Measurements from ENCODE around the gene AFAP1L1. TPM values are rescaled to one million over a fixed set of nuclear protein-coding genes. Genes with fewer than 3 reads are reported as not detected.

The AFAP1L1 gene
- total RNA-seq (2012; rRNA removed): 15.7 and 16.2 TPM in 2 replicates

DNA sequence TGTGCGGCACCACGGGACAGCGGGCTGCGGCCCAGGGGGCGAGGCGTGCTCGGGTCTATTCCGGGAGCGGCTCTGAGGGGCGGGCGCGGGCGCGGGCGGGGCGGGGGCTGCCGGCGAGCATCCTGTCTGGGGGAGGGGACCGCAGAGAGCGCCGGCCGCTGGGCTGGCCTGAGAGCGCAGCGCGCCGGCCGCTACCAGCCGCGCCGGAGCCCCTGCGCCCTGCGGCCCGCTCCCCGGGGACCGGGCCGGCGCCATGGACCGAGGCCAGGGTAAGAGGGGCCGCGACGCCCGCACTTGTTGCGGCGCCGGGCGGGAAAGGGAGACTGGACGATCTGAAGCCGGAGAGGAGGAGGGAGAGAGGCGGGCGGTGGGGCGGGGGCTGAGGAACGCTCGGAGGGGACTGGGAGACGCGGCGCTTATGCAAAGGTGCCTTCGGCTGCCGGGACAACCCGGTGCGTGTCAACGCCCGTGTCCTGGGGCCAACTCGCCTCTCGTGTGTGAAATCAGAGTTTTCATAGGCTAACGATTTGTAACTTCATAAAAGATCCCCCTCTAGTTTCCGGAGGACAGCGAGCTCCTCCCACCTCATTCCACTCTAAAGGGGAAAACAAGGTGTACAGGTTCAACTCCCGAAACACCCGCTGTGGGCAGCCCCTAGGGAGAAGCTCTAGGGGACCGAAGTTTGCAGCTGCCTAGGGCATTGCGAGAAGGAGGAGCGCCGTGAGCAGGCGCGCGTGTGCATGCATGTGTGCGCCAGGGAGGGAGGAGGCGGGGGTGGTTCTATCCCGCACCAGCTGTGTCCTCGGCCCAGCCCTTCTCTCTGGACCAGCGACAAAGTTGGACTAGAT lies at the start of gene AFAP1L1:
AFAP1L1 (plus strand) TSS at position 144 of the 848 bp plus-strand sequence; CDS start at position 254, 110 bp downstream.
- Histone ChIP-seq H3K27me3 (ENCODE audit: control insufficient read depth, insufficient read depth, low read length) (no peaks in the 10 kb centered on the region), H3K4me3 (ENCODE audit: low read length) (peak within 1 kb of the TSS; percentile 76)

DNA sequence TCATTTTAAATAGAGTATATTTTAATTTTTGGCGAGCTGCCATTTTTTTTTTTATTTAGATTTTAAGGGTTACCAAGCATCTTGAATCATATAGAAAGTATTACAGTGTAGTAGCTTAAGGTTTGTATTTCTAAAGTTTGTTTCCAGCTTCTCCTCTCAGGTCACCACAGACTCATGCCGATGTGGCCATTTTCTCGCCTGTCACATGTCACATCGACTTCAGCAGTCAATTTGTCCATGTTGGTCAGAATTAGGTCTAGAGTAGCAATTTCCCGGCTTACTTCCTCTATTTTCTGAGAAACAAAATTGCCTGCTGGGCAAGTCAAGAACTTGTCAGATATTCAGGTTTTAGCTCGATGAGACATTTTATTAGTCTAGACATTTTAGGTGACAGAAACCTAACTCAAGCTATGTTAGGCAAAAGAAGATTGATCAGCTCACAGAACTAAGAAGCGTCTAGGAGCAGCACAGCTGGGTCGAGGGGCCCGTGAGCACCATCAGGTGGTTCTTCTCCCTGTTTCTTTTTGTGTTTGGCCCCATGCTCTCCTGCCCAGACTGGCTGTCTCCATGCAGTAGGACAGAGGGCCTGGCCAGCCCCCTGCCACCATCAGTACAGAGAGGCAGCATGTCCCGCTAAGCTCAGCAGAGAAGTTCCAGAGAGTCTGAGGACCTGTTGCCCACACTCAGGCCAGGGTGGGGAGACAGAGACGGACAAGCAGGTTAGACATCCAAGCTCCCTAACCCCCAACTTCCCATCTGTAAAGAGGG lies 48.4 kb upstream of the AFAP1L1 start:
- Histone ChIP-seq H3K4me3 (ENCODE audit: low read length) (no peak overlapping the region), H3K4me2 (ENCODE audit: low read length) (no peak overlapping the region)

More for the DNA sequence above, at the start of gene AFAP1L1:
- Histone ChIP-seq H3K9ac (ENCODE audit: low read depth, low read length) (peak within 1 kb of the TSS; percentile 79), H3K9me3 (replicated peaks; ENCODE audit: low read length) (peaks cover 6% of the 10 kb centered on the region), H3K4me1 (ENCODE audit: control insufficient read depth, insufficient read depth, low read length) (peaks cover 9% of the 10 kb centered on the region), H3K4me2 (ENCODE audit: low read length) (peak within 1 kb of the TSS; percentile 90), H3K36me3 (ENCODE audit: insufficient read depth, low read length) (no peaks in the 10 kb centered on the region)

GRCh38 chr5:149224282-149224681 lies 47.4 kb upstream of the AFAP1L1 start:
- Histone ChIP-seq H3K36me3 (ENCODE audit: insufficient read depth, low read length) (peaks cover 51% of the 10 kb centered on the region), H3K9ac (ENCODE audit: low read depth, low read length) (no peak overlapping the region), H3K9me3 (replicated peaks; ENCODE audit: low read length) (no peaks in the 10 kb centered on the region), H3K4me2 (ENCODE audit: low read length) (no peak overlapping the region), H3K27me3 (ENCODE audit: control insufficient read depth, insufficient read depth, low read length) (no peaks in the 10 kb centered on the region), H3K4me3 (ENCODE audit: low read length) (no peak overlapping the region), H3K4me1 (ENCODE audit: control insufficient read depth, insufficient read depth, low read length) (peaks cover 21% of the 10 kb centered on the region)

More for the DNA sequence above, 48.4 kb upstream of the AFAP1L1 start:
- H3K27me3 ChIP-seq (ENCODE audit: control insufficient read depth, insufficient read depth, low read length): no peaks in the 10 kb centered on the region
- peaks cover 13% of the 10 kb centered on the region for H3K4me1 ChIP-seq (ENCODE audit: control insufficient read depth, insufficient read depth, low read length)
- no peaks in the 10 kb centered on the region for H3K9me3 ChIP-seq (replicated peaks; ENCODE audit: low read length)
- H3K36me3 ChIP-seq (ENCODE audit: insufficient read depth, low read length): peaks cover 54% of the 10 kb centered on the region
- no peak overlapping the region for H3K9ac ChIP-seq (ENCODE audit: low read depth, low read length)

DNA sequence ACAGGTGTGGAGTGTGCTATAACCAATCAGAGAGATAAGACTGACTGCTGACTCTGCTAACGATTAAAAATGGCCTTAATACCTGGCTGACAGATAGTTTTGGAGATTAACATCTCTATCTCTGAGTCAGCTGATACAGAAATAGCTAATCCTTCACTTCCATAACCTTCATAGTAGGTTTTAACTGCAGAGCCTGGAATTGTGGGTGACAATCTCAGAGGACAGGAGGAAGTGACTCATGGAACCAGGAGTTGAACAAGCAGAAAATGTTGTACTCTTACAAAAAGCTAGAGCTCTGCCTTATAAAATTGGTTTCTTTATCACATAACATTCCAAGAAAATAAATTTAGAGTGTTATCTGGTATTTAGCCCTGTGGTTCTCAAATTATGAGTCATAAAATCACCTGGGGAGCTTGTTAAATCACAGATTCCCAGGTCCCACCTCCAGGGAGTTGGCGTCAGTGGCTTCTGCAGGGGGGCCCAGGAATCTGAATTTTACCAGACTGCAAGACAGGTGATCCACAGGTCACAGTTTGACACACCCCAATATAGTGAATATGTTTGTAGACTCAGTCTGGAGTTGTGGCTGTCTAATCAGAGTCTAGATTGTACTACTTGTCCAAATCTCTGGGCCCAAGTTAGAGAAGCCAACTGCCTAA lies 44.4 kb upstream of the AFAP1L1 start:
- Histone ChIP-seq H3K9me3 (replicated peaks; ENCODE audit: low read length) (no peaks in the 10 kb centered on the region), H3K9ac (ENCODE audit: low read depth, low read length) (peak overlapping the region; percentile 6), H3K4me3 (ENCODE audit: low read length) (no peak overlapping the region), H3K27me3 (ENCODE audit: control insufficient read depth, insufficient read depth, low read length) (no peaks in the 10 kb centered on the region), H3K4me1 (ENCODE audit: control insufficient read depth, insufficient read depth, low read length) (peaks cover 27% of the 10 kb centered on the region), H3K4me2 (ENCODE audit: low read length) (no peak overlapping the region), H3K36me3 (ENCODE audit: insufficient read depth, low read length) (peaks cover 53% of the 10 kb centered on the region)

DNA sequence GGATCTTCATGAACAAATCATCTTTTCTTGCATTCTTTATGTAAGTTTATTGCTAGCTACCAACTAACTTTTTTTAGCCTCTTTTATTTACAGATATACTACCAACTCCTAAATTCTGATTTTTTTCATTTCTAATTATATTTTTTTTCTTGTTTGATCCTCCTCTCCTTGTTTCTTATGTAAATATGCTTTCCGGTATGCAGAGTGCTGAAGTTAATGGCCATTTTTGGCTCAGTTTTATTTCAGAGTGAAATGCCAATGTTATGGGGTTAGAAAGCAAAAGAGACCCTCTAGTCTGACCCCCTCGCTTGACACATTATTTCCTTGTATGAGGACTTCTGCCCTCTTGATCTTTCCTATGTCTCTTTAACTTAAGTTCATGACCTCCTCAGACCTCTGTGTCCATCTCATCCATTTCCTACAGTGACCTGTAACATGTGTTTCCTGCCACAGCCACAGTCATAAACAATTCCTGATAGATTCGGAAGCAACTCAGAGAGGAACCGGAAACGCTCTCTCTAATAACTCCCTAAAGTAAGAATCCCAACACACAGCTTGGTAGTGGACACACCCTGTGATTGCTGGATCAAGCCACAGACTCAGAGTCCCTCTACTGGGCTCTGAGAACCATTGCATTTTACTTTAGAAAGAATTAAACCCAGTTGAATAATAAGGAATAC lies 42.9 kb upstream of the AFAP1L1 start:
- H3K9me3 ChIP-seq (replicated peaks; ENCODE audit: low read length): no peaks in the 10 kb centered on the region
- H3K4me2 ChIP-seq (ENCODE audit: low read length): peak overlapping the region; percentile 14

GRCh38 chr5:149229298-149229937 lies 42.2 kb upstream of the AFAP1L1 start:
- Histone ChIP-seq H3K36me3 (ENCODE audit: insufficient read depth, low read length) (peaks cover 65% of the 10 kb centered on the region), H3K4me1 (ENCODE audit: control insufficient read depth, insufficient read depth, low read length) (peaks cover 27% of the 10 kb centered on the region), H3K4me2 (ENCODE audit: low read length) (no peak overlapping the region), H3K9me3 (replicated peaks; ENCODE audit: low read length) (no peaks in the 10 kb centered on the region), H3K27me3 (ENCODE audit: control insufficient read depth, insufficient read depth, low read length) (no peaks in the 10 kb centered on the region), H3K9ac (ENCODE audit: low read depth, low read length) (peak overlapping the region; percentile 50), H3K4me3 (ENCODE audit: low read length) (no peak overlapping the region)

More for the DNA sequence above, 42.9 kb upstream of the AFAP1L1 start:
- H3K9ac ChIP-seq (ENCODE audit: low read depth, low read length): peak overlapping the region; percentile 50
- H3K4me3 ChIP-seq (ENCODE audit: low read length): no peak overlapping the region
- H3K27me3 ChIP-seq (ENCODE audit: control insufficient read depth, insufficient read depth, low read length): no peaks in the 10 kb centered on the region
- peaks cover 27% of the 10 kb centered on the region for H3K4me1 ChIP-seq (ENCODE audit: control insufficient read depth, insufficient read depth, low read length)
- peaks cover 64% of the 10 kb centered on the region for H3K36me3 ChIP-seq (ENCODE audit: insufficient read depth, low read length)

DNA sequence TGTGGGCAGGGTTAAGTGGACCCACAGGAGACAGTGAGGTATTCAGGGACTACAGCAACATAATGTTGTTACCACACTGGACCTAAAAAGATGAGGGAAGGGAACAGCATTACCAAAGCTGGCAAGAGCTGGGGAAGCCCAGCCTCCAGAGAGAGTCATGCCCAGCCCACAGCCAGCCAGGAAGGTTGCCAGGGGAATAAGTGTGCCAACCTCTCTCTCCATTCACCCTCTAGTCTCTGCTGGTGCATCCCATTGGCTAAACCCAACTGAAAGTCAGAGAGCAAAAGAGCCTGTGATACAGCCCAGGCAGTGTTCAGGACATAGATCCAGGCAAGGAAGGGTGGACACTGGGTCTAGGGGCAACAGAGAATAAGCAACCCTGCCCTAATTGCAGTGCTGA lies 35.8 kb upstream of the AFAP1L1 start:
- no peaks in the 10 kb centered on the region for H3K4me1 ChIP-seq (ENCODE audit: control insufficient read depth, insufficient read depth, low read length)
- no peak overlapping the region for H3K4me3 ChIP-seq (ENCODE audit: low read length)
- H3K4me2 ChIP-seq (ENCODE audit: low read length): no peak overlapping the region
- no peak overlapping the region for H3K9ac ChIP-seq (ENCODE audit: low read depth, low read length)
- H3K36me3 ChIP-seq (ENCODE audit: insufficient read depth, low read length): peaks cover 88% of the 10 kb centered on the region
- H3K27me3 ChIP-seq (ENCODE audit: control insufficient read depth, insufficient read depth, low read length): no peaks in the 10 kb centered on the region
- no peaks in the 10 kb centered on the region for H3K9me3 ChIP-seq (replicated peaks; ENCODE audit: low read length)

DNA sequence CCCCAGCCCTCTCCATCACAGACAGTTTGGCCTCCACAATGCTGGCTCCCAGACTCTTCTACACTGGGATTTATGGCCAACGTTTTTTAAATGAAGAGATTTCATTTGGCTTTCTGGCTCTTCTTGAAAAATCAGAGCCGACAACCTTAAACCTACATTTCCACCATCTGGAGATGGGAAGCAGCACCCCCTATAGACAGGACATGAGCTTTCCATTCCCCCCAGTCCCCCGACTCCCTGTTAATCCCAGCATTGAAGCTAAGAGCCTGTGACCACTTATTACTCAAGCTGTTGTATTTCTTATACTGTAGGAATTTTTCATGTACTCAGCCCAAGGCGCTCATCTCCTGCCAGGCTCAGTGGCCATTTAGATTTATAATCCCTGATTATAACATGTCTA lies 34.0 kb upstream of the AFAP1L1 start:
- Histone ChIP-seq H3K9ac (ENCODE audit: low read depth, low read length) (no peak overlapping the region), H3K36me3 (ENCODE audit: insufficient read depth, low read length) (peaks cover 90% of the 10 kb centered on the region), H3K4me2 (ENCODE audit: low read length) (no peak overlapping the region), H3K4me1 (ENCODE audit: control insufficient read depth, insufficient read depth, low read length) (peaks cover 4% of the 10 kb centered on the region), H3K4me3 (ENCODE audit: low read length) (no peak overlapping the region), H3K9me3 (replicated peaks; ENCODE audit: low read length) (no peaks in the 10 kb centered on the region), H3K27me3 (ENCODE audit: control insufficient read depth, insufficient read depth, low read length) (no peaks in the 10 kb centered on the region)

DNA sequence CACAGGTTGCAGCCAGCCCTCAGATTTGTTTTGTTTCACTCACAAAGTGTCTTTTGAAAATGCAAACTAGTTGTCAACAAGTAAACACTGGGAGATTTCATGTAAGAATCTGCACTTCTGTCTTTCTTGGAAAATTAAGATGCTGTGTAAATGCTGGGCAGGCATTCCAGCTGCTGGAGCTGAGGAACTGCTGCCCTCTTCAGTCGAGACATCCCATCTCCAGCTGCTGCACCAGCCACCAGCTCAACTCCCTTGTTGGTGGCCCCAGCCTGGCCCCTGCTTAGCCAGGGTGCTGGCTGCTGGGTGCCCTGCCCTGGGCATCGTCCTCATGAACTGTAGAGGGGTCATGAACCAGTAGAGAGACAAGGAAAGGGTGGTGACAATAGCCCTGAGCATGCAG lies 33.1 kb upstream of the AFAP1L1 start:
- peaks cover 4% of the 10 kb centered on the region for H3K4me1 ChIP-seq (ENCODE audit: control insufficient read depth, insufficient read depth, low read length)
- H3K27me3 ChIP-seq (ENCODE audit: control insufficient read depth, insufficient read depth, low read length): no peaks in the 10 kb centered on the region
- no peak overlapping the region for H3K9ac ChIP-seq (ENCODE audit: low read depth, low read length)
- no peak overlapping the region for H3K4me2 ChIP-seq (ENCODE audit: low read length)
- H3K9me3 ChIP-seq (replicated peaks; ENCODE audit: low read length): no peaks in the 10 kb centered on the region
- peaks cover 90% of the 10 kb centered on the region for H3K36me3 ChIP-seq (ENCODE audit: insufficient read depth, low read length)
- no peak overlapping the region for H3K4me3 ChIP-seq (ENCODE audit: low read length)

GRCh38 chr5:149239917-149240316 lies 31.7 kb upstream of the AFAP1L1 start:
- H3K9ac ChIP-seq (ENCODE audit: low read depth, low read length): no peak overlapping the region
- no peak overlapping the region for H3K4me3 ChIP-seq (ENCODE audit: low read length)
- peaks cover 91% of the 10 kb centered on the region for H3K36me3 ChIP-seq (ENCODE audit: insufficient read depth, low read length)
- peaks cover 4% of the 10 kb centered on the region for H3K4me1 ChIP-seq (ENCODE audit: control insufficient read depth, insufficient read depth, low read length)
- no peaks in the 10 kb centered on the region for H3K9me3 ChIP-seq (replicated peaks; ENCODE audit: low read length)
- H3K27me3 ChIP-seq (ENCODE audit: control insufficient read depth, insufficient read depth, low read length): no peaks in the 10 kb centered on the region
- H3K4me2 ChIP-seq (ENCODE audit: low read length): no peak overlapping the region

Data from skeletal muscle satellite cell (primary cell).